ENCODE results near the gene DDX41. TPM values are rescaled to one million over a fixed set of nuclear protein-coding genes. Genes with fewer than 3 reads are reported as not detected.

The DDX41 gene
- total RNA-seq, 1 experiment from 2014 or later: 153 TPM

GRCh38 chr5:177483994-177484901, 32.5 kb downstream of the DDX41 start:
- DNase-seq (ENCODE audit: low spot score): no peak

GRCh38 chr5:177483042-177483441, 33.7 kb downstream of the DDX41 start:
- no peak for DNase-seq (ENCODE audit: low spot score)

GRCh38 chr5:177482359-177482795, 34.4 kb downstream of the DDX41 start:
- DNase-seq (ENCODE audit: low spot score): no peak

- peak; percentile 49 for DNase-seq (ENCODE audit: low spot score)
Observed at GRCh38 chr5:177479774-177480173, 37.0 kb downstream of the DDX41 start.

- DNase-seq (ENCODE audit: low spot score): no peak
Observed at GRCh38 chr5:177478711-177479646, 37.8 kb downstream of the DDX41 start.

GRCh38 chr5:177477701-177478477, 38.9 kb downstream of the DDX41 start:
- DNase-seq (ENCODE audit: low spot score): no peak

GRCh38 chr5:177476531-177477233, 40.1 kb downstream of the DDX41 start:
- peak; percentile 61 for DNase-seq (ENCODE audit: low spot score)

GRCh38 chr5:177475563-177476427, 41.0 kb downstream of the DDX41 start:
- DNase-seq (ENCODE audit: low spot score): no peak

GRCh38 chr5:177474846-177475562, 41.8 kb downstream of the DDX41 start:
- no peak for DNase-seq (ENCODE audit: low spot score)

GRCh38 chr5:177474002-177474476, 42.7 kb downstream of the DDX41 start:
- DNase-seq (ENCODE audit: low spot score): no peak

- DNase-seq (ENCODE audit: low spot score): peak; percentile 51
Observed at GRCh38 chr5:177473443-177474001, 43.2 kb downstream of the DDX41 start, which contains the start of gene DBN1. Gene DBN1, minus strand, starts transcription at chr5:177473634. Its CDS starts 113 bp downstream, at chr5:177473521.

- no peak for DNase-seq (ENCODE audit: low spot score)
Observed at GRCh38 chr5:177472460-177473442, 44.0 kb downstream of the DDX41 start.

- DNase-seq (ENCODE audit: low spot score): no peak
Observed at GRCh38 chr5:177471610-177472356, 45.0 kb downstream of the DDX41 start.

- no peak for DNase-seq (ENCODE audit: low spot score)
Observed at GRCh38 chr5:177470759-177471536, 45.8 kb downstream of the DDX41 start.

- no peak for DNase-seq (ENCODE audit: low spot score)
Observed at GRCh38 chr5:177469750-177470525, 46.8 kb downstream of the DDX41 start.

Data from A172 (cell line).